H9 (cell line): ENCODE data around the gene TGFBR3L. TPM values are rescaled to one million over a fixed set of nuclear protein-coding genes. Genes with fewer than 3 reads are reported as not detected.

Experiments used
- DNase-seq: peaks from one replicate; pipeline ENCODE4 v3.0.0-alpha.2; 2017
- H2AFZ ChIP-seq: one replicate; pipeline ENCODE4 v1.6.1; 2013; ENCODE audit warnings: mild to moderate bottlenecking, low read length, control low read depth, moderate library complexity
- H2AK5ac ChIP-seq: 2 replicates; pipeline ENCODE4 v1.6.1; 2013; ENCODE audit warnings: low read length, control low read depth, mixed read lengths; ENCODE audit not compliant: insufficient read length
- H2BK120ac ChIP-seq: one replicate; pipeline ENCODE4 v1.6.1; 2013; ENCODE audit warnings: low read depth, mild to moderate bottlenecking, low read length, control low read depth, inconsistent platforms; ENCODE audit not compliant: poor library complexity, severe bottlenecking
- H2BK12ac ChIP-seq: 2 replicates; pipeline ENCODE4 v1.6.1; 2013; ENCODE audit warnings: low read length, control low read depth, mixed read lengths, low read depth; ENCODE audit not compliant: insufficient read length
- H2BK15ac ChIP-seq: 2 replicates; pipeline ENCODE4 v1.6.1; 2013; ENCODE audit warnings: low read depth, low read length, control low read depth
- H2BK20ac ChIP-seq: one replicate; pipeline ENCODE4 v1.6.1; 2013; ENCODE audit warnings: low read depth, mild to moderate bottlenecking, low read length, control low read depth, inconsistent platforms; ENCODE audit not compliant: poor library complexity, severe bottlenecking
- H2BK5ac ChIP-seq: 2 replicates; pipeline ENCODE4 v1.6.1; 2013; ENCODE audit warnings: low read length, control low read depth, mixed read lengths; ENCODE audit not compliant: insufficient read length
- H3K14ac ChIP-seq: 2 replicates; pipeline ENCODE4 v1.6.1; 2013; ENCODE audit warnings: low read length, control low read depth; ENCODE audit not compliant: insufficient read depth
- H3K18ac ChIP-seq: 2 replicates; pipeline ENCODE4 v1.6.1; 2013; ENCODE audit warnings: low read depth, mild to moderate bottlenecking, mixed read lengths, low read length, control low read depth; ENCODE audit not compliant: insufficient read length
- H3K23ac ChIP-seq: 2 replicates; pipeline ENCODE4 v1.6.1; 2013; ENCODE audit warnings: low read length, control low read depth, mixed read lengths, low read depth; ENCODE audit not compliant: insufficient read length
- H3K23me2 ChIP-seq: 2 replicates; pipeline ENCODE4 v1.6.1; 2013; ENCODE audit warnings: low read depth, mild to moderate bottlenecking, mixed read lengths, low read length, control low read depth; ENCODE audit not compliant: insufficient read length, poor library complexity, severe bottlenecking
- H3K27ac ChIP-seq: 2 replicates; pipeline ENCODE4 v1.5.1; 2013; ENCODE audit warnings: low read length, control low read depth, mixed read lengths, low read depth; ENCODE audit not compliant: insufficient read length
- H3K27me3 ChIP-seq: 2 replicates; pipeline ENCODE4 v1.6.1; 2013; ENCODE audit warnings: low read length, control low read depth, inconsistent platforms; ENCODE audit not compliant: insufficient read depth
- H3K4ac ChIP-seq: 2 replicates; pipeline ENCODE4 v1.6.1; 2013; ENCODE audit warnings: low read depth, mild to moderate bottlenecking, control low read depth, inconsistent platforms, low read length, moderate library complexity
- H3K4me1 ChIP-seq: 2 replicates; pipeline ENCODE4 v1.6.1; 2013; ENCODE audit warnings: low read length, control low read depth, inconsistent platforms; ENCODE audit not compliant: insufficient read depth
- H3K4me2 ChIP-seq: 2 replicates; pipeline ENCODE4 v1.6.1; 2013; ENCODE audit warnings: low read length, control low read depth, mixed read lengths; ENCODE audit not compliant: insufficient read length, insufficient read depth
- H3K56ac ChIP-seq: 2 replicates; pipeline ENCODE4 v1.6.1; 2013; ENCODE audit warnings: low read depth, mild to moderate bottlenecking, mixed read lengths, low read length, control low read depth; ENCODE audit not compliant: insufficient read length
- H3K79me1 ChIP-seq: 2 replicates; pipeline ENCODE4 v1.6.1; 2013; ENCODE audit warnings: low read depth, mild to moderate bottlenecking, moderate library complexity, low read length, control low read depth, inconsistent platforms; ENCODE audit not compliant: insufficient read depth, poor library complexity, severe bottlenecking
- H3K79me2 ChIP-seq: 2 replicates; pipeline ENCODE4 v1.6.1; 2013; ENCODE audit warnings: low read length, control low read depth, inconsistent platforms; ENCODE audit not compliant: insufficient read depth
- H3K9ac ChIP-seq: 2 replicates; pipeline ENCODE4 v1.6.1; 2013; ENCODE audit warnings: low read length, control low read depth, mixed read lengths; ENCODE audit not compliant: insufficient read length; ENCODE audit errors: extremely low read depth
- H3K9me3 ChIP-seq: one replicate; pipeline ENCODE4 v1.6.1; 2013; ENCODE audit warnings: low read depth, low read length, inconsistent platforms; ENCODE audit not compliant: control insufficient read depth
- H3T11ph ChIP-seq: one replicate; pipeline ENCODE4 v1.6.1; 2013; ENCODE audit warnings: mild to moderate bottlenecking, low read length, control low read depth, inconsistent platforms
- H4K20me1 ChIP-seq: one replicate; pipeline ENCODE4 v1.6.1; 2013; ENCODE audit not compliant: control insufficient read depth, insufficient read length, insufficient read depth
- H4K5ac ChIP-seq: 2 replicates; pipeline ENCODE4 v1.6.1; 2013; ENCODE audit warnings: low read depth, mild to moderate bottlenecking, mixed read lengths, low read length, control low read depth; ENCODE audit not compliant: insufficient read length
- H4K8ac ChIP-seq: replicated peaks from 2 replicates; pipeline ENCODE4 v1.6.1; 2013; ENCODE audit warnings: low read length, control low read depth, mixed read lengths, low read depth; ENCODE audit not compliant: insufficient read length
- H4K91ac ChIP-seq: 2 replicates; pipeline ENCODE4 v1.6.1; 2013; ENCODE audit warnings: low read depth, mild to moderate bottlenecking, moderate library complexity, mixed read lengths, low read length, control low read depth; ENCODE audit not compliant: insufficient read length
- H3K27ac Mint-ChIP-seq, 3 experiments: 2 replicates in 2 of 3; 3 replicates in 1 of 3; pipeline ENCODE4 v1.8.0; 2020 to 2021; ENCODE audit warnings: mixed read lengths in 3 of 3, mild to moderate bottlenecking in 1 of 3, moderate library complexity in 1 of 3
- H3K27me3 Mint-ChIP-seq: 2 replicates; pipeline ENCODE4 v1.8.0; 2021; ENCODE audit warnings: low read depth, mild to moderate bottlenecking, moderate library complexity, mixed read lengths
- H3K36me3 Mint-ChIP-seq, 3 experiments: 2 replicates in 2 of 3; 3 replicates in 1 of 3; pipeline ENCODE4 v1.8.0; 2020 to 2021; ENCODE audit warnings: low read depth in 3 of 3, mixed read lengths in 3 of 3; ENCODE audit not compliant: insufficient read depth in 1 of 3
- H3K4me1 Mint-ChIP-seq, 2 experiments: 2 replicates each; pipeline ENCODE4 v1.8.0; 2020; ENCODE audit warnings: mixed read lengths in 2 of 2
- H3K4me3 Mint-ChIP-seq, 2 experiments: 2 replicates in 1 of 2; 3 replicates in 1 of 2; pipeline ENCODE4 v1.8.0; 2020 to 2021; ENCODE audit warnings: mild to moderate bottlenecking in 2 of 2, mixed read lengths in 2 of 2, moderate library complexity in 1 of 2
- H3K9me3 Mint-ChIP-seq, 2 experiments: 2 replicates in 1 of 2; 3 replicates in 1 of 2; pipeline ENCODE4 v1.8.0; 2020; ENCODE audit warnings: mild to moderate bottlenecking in 2 of 2, mixed read lengths in 2 of 2, moderate library complexity in 1 of 2
- CTCF ChIP-seq: fragments of 200-600 bp; sonication (generic); conservative IDR thresholded peaks from 3 replicates; pipeline ENCODE4 v1.8.0; 2021; ENCODE audit warnings: antibody characterized with exemption, mild to moderate bottlenecking
- WGBS: extraction: QIAGEN DNeasy Blood & Tissue Kit; methylation state at CpG from one replicate; pipeline ENCODE4 v1.1.7; 2013; ENCODE audit warnings: missing lambda C conversion rate, low lambda C conversion rate, mixed read lengths; ENCODE audit not compliant: insufficient read length; ENCODE audit errors: extremely low coverage; 5-methylcytosine and 5-hydroxymethylcytosine counted together
- total RNA-seq: library from RNA; stranded (reverse); gene quantifications from 2 replicates; pipeline ENCODE4 v1.2.1, GENCODE V29; 2021

TGFBR3L gene
- total RNA-seq, 1 experiment from 2014 or later, result 5.5 TPM

- H3K27me3 ChIP-seq, result no peaks in the 10 kb centered on the region
- Mint-ChIP-seq H3K4me1 (peaks cover 12 to 16% of the 10 kb centered on the region in 2 experiments), H3K4me3 (no peak overlapping the region), H3K9me3 (no peaks in the 10 kb centered on the region), H3K36me3 (peaks cover 39 to 79% (median 76%) of the 10 kb centered on the region in 3 experiments), H3K27ac (peak overlapping the region in 1 of 3 experiments; percentile 37; a peak in 1 of 7 replicates), H3K27me3 (no peaks in the 10 kb centered on the region)
- no peak overlapping the region for H3K27ac ChIP-seq
- H3K9ac ChIP-seq, result no peak overlapping the region
- H3K4me1 ChIP-seq, result no peaks in the 10 kb centered on the region
- no peak overlapping the region for H3T11ph ChIP-seq
- H3K56ac ChIP-seq, result no peak overlapping the region
- TF ChIP-seq CTCF, result no peak
- H3K14ac ChIP-seq, result no peak overlapping the region
- no peak overlapping the region for H2BK120ac ChIP-seq
- H3K23ac ChIP-seq, result no peak overlapping the region
- no peak overlapping the region for H4K8ac ChIP-seq
- no peaks in the 10 kb centered on the region for H3K23me2 ChIP-seq
- DNase-seq, result no peak
- no peak overlapping the region for H2BK15ac ChIP-seq
- no peak overlapping the region for H2AFZ ChIP-seq
- no peaks in the 10 kb centered on the region for H4K20me1 ChIP-seq
- H3K79me2 ChIP-seq, result no peaks in the 10 kb centered on the region
- H3K4ac ChIP-seq, result no peak overlapping the region
- no peak overlapping the region for H3K4me2 ChIP-seq
- WGBS, result no CpG with 5 or more reads among the region's 12 CpGs
- H2AK5ac ChIP-seq, result no peak overlapping the region
- no peak overlapping the region for H2BK20ac ChIP-seq
- H4K91ac ChIP-seq, result no peak overlapping the region
- no peak overlapping the region for H3K18ac ChIP-seq
- no peak overlapping the region for H2BK12ac ChIP-seq
- H3K79me1 ChIP-seq, result no peaks in the 10 kb centered on the region
- no peak overlapping the region for H2BK5ac ChIP-seq
- no peaks in the 10 kb centered on the region for H3K9me3 ChIP-seq
- no peak overlapping the region for H4K5ac ChIP-seq
Observed at GRCh38 chr19:7965259-7965841, 50.7 kb downstream of the TGFBR3L start.
